HCT116 (cell line): ENCODE measurements around the gene GRSF1. TPM values are rescaled to one million over a fixed set of nuclear protein-coding genes. Genes with fewer than 3 reads are reported as not detected.

Source experiments
- ATAC-seq: fragments of 200-7000 bp; cut with Tn5 transposase; 2 replicates; pipeline ENCODE4 v1.9.1; 2020; ENCODE audit warnings: mild to moderate bottlenecking, moderate library complexity
- BruUV-seq: library from RNA; stranded (reverse); fragments of 400-500 nt; replicated peaks from 2 replicates; lab custom pipeline; 2021; lab: Mats Ljungman, UMichigan
- CTCF ChIA-PET: fragments of 300-600 bp; sonication (Branson Sonifier 250); formaldehyde crosslinking; loops from one replicate; lab custom pipeline; 2021; ENCODE audit warnings: antibody characterized with exemption; lab: Charles Lee
- POLR2A ChIA-PET: fragments of 300-600, 350-600 bp; sonication (Branson Sonifier 250); formaldehyde crosslinking; loops from one replicate; lab custom pipeline; 2021; ENCODE audit warnings: antibody characterized with exemption; lab: Charles Lee
- RAD21 ChIA-PET, 2 experiments: fragments of 300-600 bp; sonication (Branson Sonifier 250); formaldehyde crosslinking; loops; one replicate each; lab custom pipeline; 2023; ENCODE audit warnings: low total read pairs in 2 of 2; ENCODE audit not compliant: uncharacterized antibody in 2 of 2, unreplicated experiment in 2 of 2, low non-redundant PET in 1 of 2; lab: Charles Lee
- DNase-seq: peaks from one replicate; pipeline ENCODE4 v3.0.0-alpha.2; 2010; ENCODE audit warnings: low read depth, low spot score
- H2AFZ ChIP-seq: fragments of 200-600 bp; shearing (Covaris generic), sonication (generic); 2 replicates; pipeline ENCODE4 v1.6.1; 2017; ENCODE audit warnings: low read depth, mixed run types, mixed read lengths, antibody characterized with exemption, low read length; ENCODE audit not compliant: poor library complexity, severe bottlenecking
- H3K27ac ChIP-seq: 2 replicates; pipeline ENCODE4 v1.5.1; 2012; ENCODE audit warnings: low read depth, low read length
- H3K27me3 ChIP-seq: fragments of 200-600 bp; sonication (generic); 2 replicates; pipeline ENCODE4 v1.6.1; 2016; ENCODE audit warnings: mixed run types, low read length, mixed read lengths; ENCODE audit not compliant: insufficient read depth
- H3K36me3 ChIP-seq, 2 experiments: fragments of 200-500 bp in 1 of 2; fragments of 200-600 bp in 1 of 2; sonication (Bioruptor generic) in 1 of 2; sonication (generic) in 1 of 2; 2 replicates each; pipeline versions ENCODE4 v1.5.1 to v1.6.1; 2014 to 2016; ENCODE audit warnings: low read length in 2 of 2, inconsistent platforms in 1 of 2, mixed read lengths in 1 of 2, mixed run types in 1 of 2; ENCODE audit not compliant: insufficient read depth in 2 of 2, control insufficient read depth in 1 of 2
- H3K4me1 ChIP-seq, 2 experiments: fragments of 200-600 bp in 1 of 2; sonication (generic) in 1 of 2; 2 replicates each; pipeline versions ENCODE4 v1.5.1 to v1.6.1; 2012 to 2017; ENCODE audit warnings: low read length in 2 of 2, inconsistent platforms in 1 of 2, mild to moderate bottlenecking in 1 of 2, mixed read lengths in 1 of 2, mixed run types in 1 of 2, moderate library complexity in 1 of 2; ENCODE audit not compliant: insufficient read depth in 2 of 2, control insufficient read depth in 1 of 2
- H3K4me2 ChIP-seq: fragments of 200-600 bp; sonication (generic); 2 replicates; pipeline ENCODE4 v1.6.1; 2017; ENCODE audit warnings: mixed run types, low read length, mixed read lengths
- H3K4me3 ChIP-seq, 2 experiments: fragments of 200-600 bp in 1 of 2; sonication (generic) in 1 of 2; replicated peaks in 1 of 2; 2 replicates each; pipeline ENCODE4 v1.5.1; 2011 to 2016; ENCODE audit warnings: low read length in 2 of 2, control low read depth in 1 of 2, low read depth in 1 of 2, mild to moderate bottlenecking in 1 of 2, mixed read lengths in 1 of 2, mixed run types in 1 of 2
- H3K79me2 ChIP-seq: fragments of 200-600 bp; sonication (generic); 2 replicates; pipeline ENCODE4 v1.6.1; 2017; ENCODE audit warnings: mild to moderate bottlenecking, mixed run types, low read length, moderate library complexity, mixed read lengths; ENCODE audit not compliant: insufficient read depth
- H3K9ac ChIP-seq: fragments of 200-600 bp; sonication (generic); 2 replicates; pipeline ENCODE4 v1.6.1; 2016; ENCODE audit warnings: low read length, mixed read lengths
- H3K9me2 ChIP-seq: fragments of 200-600 bp; sonication (generic), shearing (Covaris generic); 2 replicates; pipeline ENCODE4 v1.6.1; 2017; ENCODE audit warnings: mixed run types, mild to moderate bottlenecking, moderate library complexity; ENCODE audit not compliant: insufficient read depth
- H3K9me3 ChIP-seq, 2 experiments: fragments of 200-500 bp in 1 of 2; fragments of 200-600 bp in 1 of 2; sonication (Bioruptor generic) in 1 of 2; sonication (generic) in 1 of 2; 2 replicates each; pipeline ENCODE4 v1.6.1; 2014 to 2017; ENCODE audit warnings: low read length in 2 of 2, mixed read lengths in 2 of 2, inconsistent platforms in 1 of 2, low read depth in 1 of 2, mild to moderate bottlenecking in 1 of 2, mixed run types in 1 of 2, moderate library complexity in 1 of 2; ENCODE audit not compliant: control insufficient read depth in 1 of 2, insufficient read depth in 1 of 2
- H4K20me1 ChIP-seq: fragments of 200-600 bp; sonication (generic), shearing (Covaris generic); 2 replicates; pipeline ENCODE4 v1.6.1; 2017; ENCODE audit warnings: mixed run types, mild to moderate bottlenecking, moderate library complexity; ENCODE audit not compliant: insufficient read depth
- CEBPB ChIP-seq: IDR thresholded peaks from 2 replicates; pipeline ENCODE4 v1.6.1; 2012; ENCODE audit warnings: low read depth
- CTCF ChIP-seq, 3 experiments: fragments of 200-600 bp in 1 of 3; sonication (generic) in 1 of 3; IDR thresholded peaks in 2 of 3; conservative IDR thresholded peaks in 1 of 3; 2 replicates each; pipeline ENCODE4 v1.5.1; 2012 to 2017; ENCODE audit warnings: low read depth in 2 of 3, low read length in 2 of 3, antibody characterized with exemption in 1 of 3, borderline replicate concordance in 1 of 3, control low read depth in 1 of 3, mild to moderate bottlenecking in 1 of 3, mixed read lengths in 1 of 3, mixed run types in 1 of 3, moderate library complexity in 1 of 3; ENCODE audit not compliant: insufficient read depth in 1 of 3
- EZH2 ChIP-seq: fragments of 200-600 bp; sonication (generic); IDR thresholded peaks from 2 replicates; pipeline ENCODE4 v1.6.1; 2017; ENCODE audit warnings: antibody characterized with exemption, mixed run types
- JUND ChIP-seq: IDR thresholded peaks from 2 replicates; pipeline ENCODE4 v1.6.1; 2012
- POLR2A ChIP-seq: IDR thresholded peaks from 2 replicates; pipeline ENCODE4 v1.7.0; 2011; ENCODE audit warnings: borderline replicate concordance; ENCODE audit not compliant: insufficient read depth, insufficient read length; ENCODE audit errors: extremely low read depth
- SIN3A ChIP-seq: IDR thresholded peaks from 2 replicates; pipeline ENCODE4 v1.6.1; 2012; ENCODE audit warnings: low read depth
- TCF7L2 ChIP-seq: IDR thresholded peaks from 2 replicates; pipeline ENCODE4 v1.7.0; 2011; ENCODE audit warnings: borderline replicate concordance, inconsistent platforms; ENCODE audit not compliant: insufficient read depth, insufficient read length; ENCODE audit errors: extremely low read depth
- ZBTB33 ChIP-seq: IDR thresholded peaks from 2 replicates; pipeline ENCODE4 v1.6.1; 2011; ENCODE audit warnings: mild to moderate bottlenecking, low read length, moderate library complexity; ENCODE audit not compliant: insufficient replicate concordance; ENCODE audit errors: extremely low read depth
- ZFX ChIP-seq: fragments of 450-650 bp; IDR thresholded peaks from 2 replicates; pipeline ENCODE4 v1.6.1; 2017
- intact Hi-C: fragments of 100-400 bp; cut with micrococcal nuclease; formaldehyde crosslinking; loops from 2 replicates; pipeline ENCODE4 v1.10.0; 2022
- total RNA-seq: library from RNA; stranded (reverse); gene quantifications from one replicate; pipeline ENCODE4 v1.2.1, GENCODE V29; 2021; ENCODE audit not compliant: unreplicated experiment

GRSF1 gene
- total RNA-seq, 1 experiment from 2014 or later: 131 TPM

- no peak for ATAC-seq
Observed at GRCh38 chr4:70841951-70842350, 2.3 kb upstream of the GRSF1 start.

More at GRCh38 chr4:70841951-70842350, 2.3 kb upstream of the GRSF1 start:
- POLR2A ChIA-PET: no interaction called here
- no peak for DNase-seq
- no peak overlapping the region for H2AFZ ChIP-seq
- no peak overlapping the region for H3K4me3 ChIP-seq
- H4K20me1 ChIP-seq: peaks cover 4% of the 10 kb centered on the region; the same call in 1 of the 2 replicates
- H3K9me3 ChIP-seq: no peaks in the 10 kb centered on the region
- no peaks in the 10 kb centered on the region for H3K9me2 ChIP-seq
- RAD21 ChIA-PET: no interaction called here
- H3K27me3 ChIP-seq: no peaks in the 10 kb centered on the region
- no peak for TF ChIP-seq EZH2
- TF ChIP-seq POLR2A: no peak
- no peak for TF ChIP-seq TCF7L2
- no peak for TF ChIP-seq ZBTB33
- no peak for TF ChIP-seq CEBPB
- TF ChIP-seq SIN3A: no peak
- TF ChIP-seq CTCF (IDR thresholded peaks at IDR 0.05 in 2 of 3, conservative IDR thresholded peaks at IDR 0.05 in 1 of 3; ENCODE audit: borderline replicate concordance in 1 of 3, insufficient read depth in 1 of 3, low read depth in 2 of 3, low read length in 2 of 3): no peak
- TF ChIP-seq JUND: no peak
- TF ChIP-seq ZFX: no peak
- TF ChIP-seq, all 23 proteins: peak for 0
- no TSS peak for BruUV-seq
- no peak overlapping the region for H3K27ac ChIP-seq
- no peak overlapping the region for H3K9ac ChIP-seq
- H3K79me2 ChIP-seq: peaks cover 27% of the 10 kb centered on the region
- no peaks in the 10 kb centered on the region; a peak in 1 of 4 replicates for H3K36me3 ChIP-seq
- intact Hi-C loops: loop anchor here (5.0 kb wide), 1 partner anchor 150 kb away; the partner anchor contains the start of gene DCK
- no peak overlapping the region for H3K4me2 ChIP-seq
- CTCF ChIA-PET: no interaction called here
- H3K4me1 ChIP-seq: peaks cover 3 to 13% of the 10 kb centered on the region in 2 experiments; a peak in 3 of 4 replicates
